OCI-LY3 (cell line): ENCODE measurements around the gene INO80D.

ENCODE experiments used
- EZH2phosphoT487 ChIP-seq: fragments of 200-600 bp; shearing (Covaris generic); IDR thresholded peaks from 2 replicates; pipeline ENCODE4 v1.6.1; 2018; ENCODE audit warnings: antibody characterized with exemption, mixed run types, low read depth
- TF ChIP-seq, protein P1 (sequence below): fragments of 200-600, 300-600 bp; sonication (generic); IDR thresholded peaks from 2 replicates; pipeline ENCODE4 v1.5.1; 2014; ENCODE audit warnings: antibody characterized with exemption, low read length, low read depth

DNA sequence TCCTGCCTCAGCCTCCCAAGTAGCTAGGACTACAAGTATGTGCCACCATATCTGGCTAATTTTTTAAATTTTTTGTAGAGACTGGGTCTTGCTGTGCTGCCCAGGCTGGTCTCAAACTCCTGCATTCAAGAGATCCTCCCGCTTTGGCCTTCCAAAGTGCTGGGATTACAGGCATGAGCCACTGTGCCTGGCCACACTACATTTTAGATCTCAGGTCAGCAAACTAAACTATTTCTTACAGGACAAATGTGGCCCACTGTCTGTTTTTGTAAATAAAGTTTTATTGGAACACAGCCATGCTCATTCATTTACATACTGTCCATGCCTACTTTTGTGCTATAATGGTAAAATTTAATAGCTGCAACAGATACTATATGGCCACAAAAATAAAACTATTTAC is 17.8 kb downstream of the INO80D start:
- TF ChIP-seq, protein P1, sequence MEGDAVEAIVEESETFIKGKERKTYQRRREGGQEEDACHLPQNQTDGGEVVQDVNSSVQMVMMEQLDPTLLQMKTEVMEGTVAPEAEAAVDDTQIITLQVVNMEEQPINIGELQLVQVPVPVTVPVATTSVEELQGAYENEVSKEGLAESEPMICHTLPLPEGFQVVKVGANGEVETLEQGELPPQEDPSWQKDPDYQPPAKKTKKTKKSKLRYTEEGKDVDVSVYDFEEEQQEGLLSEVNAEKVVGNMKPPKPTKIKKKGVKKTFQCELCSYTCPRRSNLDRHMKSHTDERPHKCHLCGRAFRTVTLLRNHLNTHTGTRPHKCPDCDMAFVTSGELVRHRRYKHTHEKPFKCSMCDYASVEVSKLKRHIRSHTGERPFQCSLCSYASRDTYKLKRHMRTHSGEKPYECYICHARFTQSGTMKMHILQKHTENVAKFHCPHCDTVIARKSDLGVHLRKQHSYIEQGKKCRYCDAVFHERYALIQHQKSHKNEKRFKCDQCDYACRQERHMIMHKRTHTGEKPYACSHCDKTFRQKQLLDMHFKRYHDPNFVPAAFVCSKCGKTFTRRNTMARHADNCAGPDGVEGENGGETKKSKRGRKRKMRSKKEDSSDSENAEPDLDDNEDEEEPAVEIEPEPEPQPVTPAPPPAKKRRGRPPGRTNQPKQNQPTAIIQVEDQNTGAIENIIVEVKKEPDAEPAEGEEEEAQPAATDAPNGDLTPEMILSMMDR: no peak
- TF ChIP-seq EZH2phosphoT487: no peak
